OCI-M1 (cell line): Measurements from ENCODE around the gene RIN1.
"Not testable (repeated sequence)": the region's sequence is repeated elsewhere in the genome, so short reads cannot be mapped to it uniquely, and the experiment has no call there.

Source experiments
- DNase-seq: peaks from one replicate; lab custom pipeline; 2025; lab: John Stamatoyannopoulos, UW

Gene RIN1

GRCh38 chr11:66360406-66361073 is 24.3 kb upstream of the RIN1 start:
- no peak for DNase-seq

GRCh38 chr11:66359662-66360087 is 23.4 kb upstream of the RIN1 start:
- peak; percentile 12 for DNase-seq

GRCh38 chr11:66350560-66351235 is 14.5 kb upstream of the RIN1 start:
- not testable (repeated sequence) for DNase-seq

- DNase-seq = no peak
Measured at GRCh38 chr11:66349084-66349386, 12.8 kb upstream of the RIN1 start.

GRCh38 chr11:66347425-66348276 is 11.4 kb upstream of the RIN1 start, which contains the start of gene B4GAT1:
TSS of gene B4GAT1 (minus strand) at chr11:66347629. CDS start at chr11:66347545, 84 bp downstream.
- peak; percentile 92 for DNase-seq

GRCh38 chr11:66346476-66347424 is 10.5 kb upstream of the RIN1 start:
- no peak for DNase-seq

GRCh38 chr11:66345316-66345649 is 9.0 kb upstream of the RIN1 start:
- DNase-seq = no peak

GRCh38 chr11:66344550-66345315 is 8.5 kb upstream of the RIN1 start, which contains the start of gene BRMS1:
TSS of gene BRMS1 (minus strand) at chr11:66345104. CDS start at chr11:66342234, 2,870 bp downstream.
- DNase-seq = peak; percentile 97

GRCh38 chr11:66343176-66343575 is 6.9 kb upstream of the RIN1 start:
- no peak for DNase-seq

- DNase-seq = no peak
Measured at GRCh38 chr11:66341502-66342126, 5.4 kb upstream of the RIN1 start.

GRCh38 chr11:66340596-66341501 is 4.6 kb upstream of the RIN1 start:
- DNase-seq = no peak

GRCh38 chr11:66339686-66340483 is 3.7 kb upstream of the RIN1 start:
- no peak for DNase-seq

- no peak for DNase-seq
Measured at GRCh38 chr11:66339162-66339675, 3.0 kb upstream of the RIN1 start.

GRCh38 chr11:66338276-66339161 is 2.3 kb upstream of the RIN1 start:
- DNase-seq = no peak

GRCh38 chr11:66337103-66337899 is 1.1 kb upstream of the RIN1 start:
- no peak for DNase-seq

- no peak for DNase-seq
Measured at GRCh38 chr11:66335531-66336233, 552 bp downstream of the RIN1 start.
